Hematopoietic multipotent progenitor cell treated with erythropoietin and hydrocortisone succinate and interleukin-3 and kit ligand, for 4 days (in vitro differentiated cells): ENCODE data around the gene ALS2CL.

ENCODE experiments used
- DNase-seq: peaks from one replicate; pipeline ENCODE4 v3.0.0-alpha.2; 2015

Gene ALS2CL

GRCh38 chr3:46626039-46626438 is 67.4 kb downstream of the ALS2CL start:
- DNase-seq = no peak

- DNase-seq = no peak
Observed at GRCh38 chr3:46624975-46625490, 68.4 kb downstream of the ALS2CL start.

- DNase-seq = no peak
Observed at GRCh38 chr3:46624533-46624932, 68.9 kb downstream of the ALS2CL start.

- no peak for DNase-seq
Observed at GRCh38 chr3:46619845-46620778, 73.4 kb downstream of the ALS2CL start.
